KG1 (cell line): ENCODE measurements around the gene SLC12A5.
"Not testable (repeated sequence)": the region's sequence is repeated elsewhere in the genome, so short reads cannot be mapped to it uniquely, and the experiment has no call there.

Experiments
- DNase-seq: peaks from one replicate; lab custom pipeline; 2025; lab: John Stamatoyannopoulos, UW

The SLC12A5 gene

GRCh38 chr20:46077642-46078305 lies 48.8 kb downstream of the SLC12A5 start:
- no peak for DNase-seq

DNA sequence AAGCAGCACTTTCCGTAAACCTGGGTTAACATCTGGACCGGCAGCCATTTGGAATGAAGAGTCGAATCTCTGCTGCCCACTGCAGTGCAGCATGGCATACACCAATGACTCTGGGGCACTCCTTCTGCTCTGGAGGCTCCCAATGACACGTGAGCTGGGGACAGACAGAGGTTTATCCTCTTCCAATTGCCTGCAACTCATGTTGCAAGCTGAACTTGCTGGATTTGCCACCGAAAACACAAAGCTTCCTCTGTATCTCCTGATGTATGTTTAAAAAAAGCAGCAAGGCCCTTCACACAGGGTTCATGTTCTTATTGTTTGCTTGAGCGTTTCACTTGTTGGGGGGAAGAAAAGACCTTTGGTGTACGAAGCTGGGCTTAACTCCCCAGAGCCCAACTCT lies 49.9 kb downstream of the SLC12A5 start:
- no peak for DNase-seq

DNA sequence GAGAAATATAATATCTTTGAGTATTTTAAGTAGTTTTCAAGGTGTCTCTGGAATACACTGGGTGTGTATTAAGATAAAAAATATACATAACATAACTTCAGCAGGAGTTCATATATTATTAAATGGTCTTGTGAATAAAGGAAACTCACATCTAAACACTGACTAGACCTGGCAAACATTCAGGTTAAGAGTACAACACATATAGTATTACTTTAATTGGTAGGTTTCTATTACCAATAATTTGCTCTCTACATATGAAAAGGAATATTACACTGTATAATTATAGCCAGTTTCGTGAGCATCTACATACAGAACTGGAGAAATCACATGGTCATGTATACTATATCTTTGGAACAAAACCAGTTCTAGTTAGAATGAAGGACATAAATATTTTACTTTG lies 52.1 kb downstream of the SLC12A5 start:
- no peak for DNase-seq

DNA sequence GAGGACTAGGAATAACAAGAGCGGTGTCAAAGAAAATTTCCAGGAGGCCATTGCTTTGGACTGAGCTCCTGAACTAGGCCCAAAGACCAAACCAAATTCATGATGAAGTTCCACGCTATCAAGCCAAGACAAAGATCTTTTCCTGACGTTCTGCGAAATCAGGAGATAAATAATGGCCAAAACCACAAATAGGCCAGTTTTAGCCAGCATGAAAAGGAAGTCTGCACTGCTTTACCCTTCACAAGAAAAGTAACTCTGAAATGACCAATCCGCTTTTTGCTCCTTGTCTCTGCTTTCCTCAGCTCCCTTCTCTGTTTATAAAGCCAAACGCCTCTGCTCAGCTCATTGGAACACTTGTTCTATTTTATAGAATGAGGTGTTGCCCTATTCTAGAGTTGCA lies 54.1 kb downstream of the SLC12A5 start:
- DNase-seq, result no peak

DNA sequence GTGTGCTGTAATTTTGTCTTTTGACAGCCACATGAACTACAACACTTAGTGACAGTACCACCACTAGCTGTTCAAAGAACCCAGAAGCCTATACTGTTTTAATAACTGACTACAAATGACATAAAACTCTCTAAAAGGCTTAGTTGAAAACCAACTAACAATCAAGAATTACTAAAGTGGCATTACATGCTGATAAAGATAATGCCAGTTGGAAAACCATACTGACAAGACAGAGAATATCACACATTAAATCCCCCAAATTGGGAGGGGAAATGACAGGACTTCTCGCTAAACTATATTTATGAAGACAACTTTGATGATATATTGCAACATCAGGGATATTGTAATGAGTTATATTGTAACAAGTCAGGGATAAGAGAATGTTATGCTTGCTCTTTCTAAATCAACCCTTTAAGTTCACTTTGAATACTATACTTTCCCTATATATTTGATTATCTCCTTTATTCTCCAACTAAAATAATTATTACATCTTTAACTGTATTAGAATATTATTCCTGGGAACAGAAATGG lies 54.6 kb downstream of the SLC12A5 start:
- DNase-seq, result no peak

DNA sequence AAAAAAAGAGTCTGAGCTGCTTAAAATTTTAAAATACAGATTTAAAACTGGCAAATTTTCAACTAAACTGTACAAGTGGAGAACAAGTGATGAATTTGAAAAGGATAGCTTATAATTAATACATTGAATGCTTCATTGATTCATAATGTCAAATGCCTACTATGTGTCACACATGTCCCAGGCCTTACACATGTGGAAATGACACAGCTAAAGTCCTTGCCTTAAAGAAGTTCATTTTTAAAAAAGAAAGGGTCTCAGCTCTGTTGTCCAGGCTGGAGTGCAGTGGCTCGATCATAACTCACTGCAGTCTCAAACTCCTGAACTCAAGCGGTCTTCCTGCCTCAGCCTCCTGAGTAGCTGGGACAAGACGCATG lies 55.8 kb downstream of the SLC12A5 start:
- DNase-seq, result no peak

DNA sequence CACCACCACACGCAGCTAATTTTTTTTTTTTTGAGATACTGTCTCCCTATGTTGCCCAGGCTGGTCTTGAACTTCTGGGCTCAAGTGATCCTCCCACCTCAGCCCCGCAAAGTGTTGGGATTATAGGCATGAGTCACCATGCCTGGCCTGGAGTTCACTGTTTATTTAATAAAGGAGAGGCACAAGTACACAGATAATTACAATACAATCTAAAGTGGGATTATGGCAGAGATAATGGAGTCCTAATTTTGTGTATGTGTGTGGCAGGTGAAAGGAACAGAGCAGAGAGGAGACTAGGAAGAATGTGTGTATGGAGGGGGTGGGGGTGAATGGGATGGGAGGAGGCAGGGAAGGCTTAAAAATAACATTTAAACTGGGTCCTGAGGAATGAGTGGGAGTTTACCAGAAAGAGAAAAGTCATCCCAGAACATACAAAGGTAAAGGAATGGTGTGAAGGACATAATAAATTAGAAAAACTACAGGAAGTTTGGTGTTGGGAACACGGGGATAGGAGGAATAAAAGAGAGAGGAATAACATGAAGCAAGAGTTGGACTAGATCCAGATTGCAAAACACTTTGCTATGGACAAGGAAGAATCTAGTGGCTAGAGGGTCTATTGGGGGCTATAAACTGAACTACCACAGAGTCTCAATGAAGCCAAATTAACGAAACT lies 56.3 kb downstream of the SLC12A5 start:
- no peak for DNase-seq

DNA sequence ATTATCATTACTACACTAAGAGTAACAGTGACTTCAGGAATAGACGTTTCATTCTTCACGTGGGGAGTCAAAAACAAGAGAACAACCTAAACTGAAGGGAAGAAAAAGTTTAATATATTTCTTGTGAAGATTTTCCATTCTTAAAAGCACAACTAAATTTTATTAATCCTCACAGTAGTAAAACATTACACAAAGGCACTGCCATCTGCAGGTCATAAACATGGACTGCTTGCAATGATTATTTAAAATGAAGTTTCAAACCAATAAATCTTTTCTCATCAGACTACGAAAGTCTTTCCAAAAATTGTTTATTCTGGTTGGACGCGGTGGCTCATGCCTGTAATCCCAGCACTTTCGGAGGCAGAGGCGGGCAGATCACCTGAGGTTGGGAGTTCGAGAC lies 58.1 kb downstream of the SLC12A5 start:
- no peak for DNase-seq

DNA sequence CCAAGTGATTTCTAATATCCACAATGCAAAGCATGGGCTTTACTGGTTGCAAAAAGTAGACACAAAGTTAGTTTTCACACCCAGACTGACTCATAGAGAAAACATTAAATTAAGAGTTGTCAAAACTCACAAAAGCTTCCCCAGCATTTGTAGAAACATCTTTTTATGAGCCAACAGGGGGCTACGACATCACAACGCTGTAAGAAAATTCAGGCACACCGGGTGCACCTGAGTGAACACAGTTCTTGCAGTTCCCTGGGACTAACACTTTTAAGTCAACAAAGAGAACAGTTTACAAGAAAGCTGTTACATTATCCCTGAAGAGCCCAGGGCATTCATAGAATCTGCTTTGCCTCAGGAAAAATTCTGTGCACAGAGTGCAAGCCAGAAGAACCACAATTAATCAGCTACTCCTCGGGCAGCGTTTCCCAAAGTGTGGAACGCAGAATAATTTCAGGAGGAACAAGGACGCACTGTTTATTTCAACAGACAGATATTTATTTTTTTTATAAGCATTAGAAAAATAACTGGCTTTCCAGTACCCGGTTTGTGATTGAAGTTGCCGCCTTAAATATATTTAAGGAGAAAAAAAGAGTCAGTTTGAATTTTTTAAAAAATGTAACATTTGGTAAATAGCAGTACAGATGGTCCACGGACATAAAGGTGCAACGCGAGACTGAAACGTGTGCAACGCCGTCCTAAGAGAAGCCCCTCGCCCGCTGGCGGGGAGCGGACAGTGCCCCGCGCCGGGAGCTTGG lies 59.6 kb downstream of the SLC12A5 start:
- DNase-seq, result no peak

GRCh38 chr20:46089167-46089416 lies 60.1 kb downstream of the SLC12A5 start:
- no peak for DNase-seq

- peak; percentile 89 for DNase-seq
Measured at GRCh38 chr20:46089417-46090388, 60.7 kb downstream of the SLC12A5 start, which contains the start of gene NCOA5. Gene NCOA5 (minus strand): TSS chr20:46089962. CDS start chr20:46079424, 10,538 bp downstream.

- DNase-seq, result not testable (repeated sequence)
Measured at GRCh38 chr20:46091622-46092535, 62.9 kb downstream of the SLC12A5 start.

DNA sequence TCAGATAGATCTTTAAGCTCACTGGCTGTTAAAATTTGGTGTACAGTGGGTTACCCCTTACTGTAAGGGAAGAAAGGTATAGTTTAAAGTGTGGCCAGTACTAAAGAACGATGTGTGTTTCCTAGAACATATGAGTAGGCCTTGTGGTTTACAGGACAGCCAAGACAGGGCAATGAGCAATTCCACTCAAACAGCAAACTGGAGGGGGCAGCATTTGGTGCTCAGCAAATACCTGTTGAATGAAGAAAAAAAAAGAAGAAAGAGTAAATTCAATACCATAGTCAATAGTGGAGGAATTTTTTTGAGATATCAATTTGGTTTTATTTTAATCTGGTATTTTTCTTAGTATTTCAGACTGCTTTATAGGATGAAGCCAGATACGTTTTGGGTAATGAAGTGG lies 64.5 kb downstream of the SLC12A5 start:
- DNase-seq, result no peak

GRCh38 chr20:46099491-46100287 lies 70.7 kb downstream of the SLC12A5 start:
- DNase-seq, result no peak

DNA sequence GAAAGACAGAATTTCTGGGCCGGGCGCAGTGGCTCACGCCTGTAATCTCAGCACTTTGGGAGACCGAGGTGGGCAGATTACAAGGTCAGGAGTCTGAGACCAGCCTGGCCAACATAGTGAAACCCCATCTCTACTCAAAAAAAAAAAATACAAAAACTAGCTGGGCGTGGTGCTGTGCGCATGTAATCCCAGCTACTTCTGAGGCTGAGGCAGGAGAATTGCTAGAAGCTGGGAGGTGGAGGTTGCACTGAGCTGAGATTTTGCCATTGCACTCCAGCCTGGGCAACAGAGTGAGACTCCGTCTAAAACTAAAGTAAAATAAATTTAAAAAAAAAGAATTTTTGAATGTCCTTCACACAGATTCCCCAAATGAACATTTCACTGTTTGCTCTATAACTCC lies 71.4 kb downstream of the SLC12A5 start:
- not testable (repeated sequence) for DNase-seq

GRCh38 chr20:46100988-46101387 lies 72.0 kb downstream of the SLC12A5 start:
- no peak for DNase-seq

DNA sequence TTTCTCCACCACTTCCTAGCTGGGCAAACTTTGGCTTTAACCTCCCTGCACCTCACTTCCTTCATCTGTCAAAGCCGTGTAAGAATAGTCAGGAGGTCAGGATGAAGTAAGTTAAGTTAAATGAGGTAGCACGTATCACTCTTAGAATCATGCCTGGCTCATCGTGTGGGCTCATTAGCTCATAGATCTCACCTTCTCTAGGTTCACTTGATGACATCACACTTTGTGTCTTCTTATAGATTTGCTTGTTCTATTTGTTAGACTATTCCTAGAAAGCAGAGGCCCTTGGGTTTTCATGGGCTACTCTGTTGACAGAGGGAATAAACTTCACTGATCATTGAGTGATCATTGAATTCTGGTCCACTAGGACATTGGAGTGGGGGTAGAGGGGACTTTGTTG lies 72.9 kb downstream of the SLC12A5 start:
- no peak for DNase-seq

DNA sequence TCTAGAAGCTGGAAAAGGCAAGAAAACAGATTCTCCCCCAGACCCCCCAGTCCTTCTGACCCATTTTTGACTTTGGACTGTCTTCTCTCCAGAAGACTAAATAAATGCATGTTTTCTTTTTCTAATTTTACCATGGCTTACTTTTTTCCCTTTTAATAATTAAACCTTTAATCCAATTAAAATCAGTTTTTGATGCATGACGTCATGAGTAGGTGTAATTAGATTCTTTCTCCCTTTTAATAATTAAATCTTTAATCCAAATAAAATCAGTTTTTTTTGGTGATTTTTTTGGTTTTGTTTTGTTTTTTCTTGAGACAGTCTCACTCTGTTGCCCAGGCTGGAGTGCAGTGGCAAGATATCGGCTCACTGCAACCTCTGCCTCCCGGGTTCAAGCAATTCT lies 73.9 kb downstream of the SLC12A5 start:
- DNase-seq, result no peak

- DNase-seq, result no peak
Measured at GRCh38 chr20:46104262-46104661, 75.2 kb downstream of the SLC12A5 start.

GRCh38 chr20:46107061-46107460 lies 78.0 kb downstream of the SLC12A5 start:
- DNase-seq, result no peak
